Esophagus muscularis mucosa (tissue), 4 donors: ENCODE measurements around the gene PGAP3.

ENCODE experiments used
- CTCF ChIP-seq, 3 experiments: fragments of 200-600 bp in 2 of 3; fragments of 450-650 bp in 1 of 3; sonication (generic) in 2 of 3; IDR thresholded peaks; one replicate each; pipeline ENCODE4 v1.5.1; 2017 to 2019; ENCODE audit warnings: antibody characterized with exemption in 3 of 3, mild to moderate bottlenecking in 2 of 3, moderate library complexity in 1 of 3
- EP300 ChIP-seq: sonication (generic); formaldehyde crosslinking; IDR thresholded peaks from one replicate; pipeline ENCODE4 v1.6.1; 2017; ENCODE audit warnings: antibody characterized with exemption
- POLR2A ChIP-seq: fragments of 450-650 bp; IDR thresholded peaks from one replicate; pipeline ENCODE4 v1.6.1; 2017; ENCODE audit warnings: antibody characterized with exemption, moderate library complexity, mild to moderate bottlenecking, low read depth
- POLR2AphosphoS5 ChIP-seq, 2 donors: sonication (generic); formaldehyde crosslinking; IDR thresholded peaks; one replicate each; pipeline ENCODE4 v1.6.1; 2017; ENCODE audit warnings: antibody characterized with exemption in 2 of 2

- no peak for TF ChIP-seq CTCF (IDR thresholded peaks at IDR 0.05)
- TF ChIP-seq EP300: no peak
- no peak for TF ChIP-seq POLR2AphosphoS5 (IDR thresholded peaks at IDR 0.05)
- no peak for TF ChIP-seq POLR2A
Observed at GRCh38 chr17:39626171-39627046, 61.4 kb downstream of the PGAP3 start, which contains the start of gene PPP1R1B.
